ENCODE measurements around the gene TMEM14A. TPM values are rescaled to one million over a fixed set of nuclear protein-coding genes. Genes with fewer than 3 reads are reported as not detected.

The TMEM14A gene
- total and polyA plus RNA-seq, 2 of the 8 experiments (the other 6 are each of a cell fraction or from before 2014, with no cell fraction given): 11.1 to 11.2 TPM

DNA sequence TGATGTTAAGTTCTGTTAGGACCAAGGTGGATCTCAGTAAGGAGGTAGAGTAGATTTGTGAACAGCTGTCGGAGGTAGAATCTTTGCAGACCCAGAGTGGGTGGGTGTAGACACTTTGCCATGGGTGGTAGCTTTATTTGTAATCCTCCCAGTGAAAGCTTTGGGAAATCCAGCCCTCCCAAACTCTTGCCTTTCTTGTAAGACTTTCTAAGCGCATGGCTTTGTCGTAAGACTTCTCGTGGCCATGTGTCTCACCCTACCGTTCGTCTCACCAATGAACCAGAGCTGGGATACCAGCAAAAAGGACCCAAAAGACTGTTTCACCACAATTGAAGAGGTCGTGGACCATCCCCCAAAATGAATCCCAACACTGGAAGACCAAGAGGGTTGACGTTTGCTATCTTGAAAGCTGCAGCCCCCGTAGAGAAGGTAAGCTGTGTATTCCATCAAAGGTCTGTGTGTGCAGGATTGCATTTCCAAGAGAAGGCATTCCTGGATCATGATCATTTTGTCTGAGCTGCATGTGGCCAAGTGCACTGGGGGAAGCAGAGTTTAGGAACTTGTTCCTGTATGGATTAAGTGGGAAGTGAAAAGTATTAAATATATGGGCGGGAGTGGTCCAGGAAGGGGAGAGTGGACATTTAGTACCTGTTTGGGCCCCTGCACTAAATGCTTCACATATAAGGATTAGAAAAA is 5.8 kb upstream of the TMEM14A start (continued):
- TF ChIP-seq GTF2F1 (IDR thresholded peaks at IDR 0.05; ENCODE audit: borderline replicate concordance, low read depth, low read length) (no peak), BRCA1 (IDR thresholded peaks at IDR 0.05; ENCODE audit: low read depth, low read length) (no peak), CHD1 (IDR thresholded peaks at IDR 0.05; ENCODE audit: low read depth, low read length) (no peak), MAFK (IDR thresholded peaks at IDR 0.05; ENCODE audit: low read depth, low read length) (no peak)
